GM12873 (cell line): Measurements from ENCODE around the gene HBEGF.

Experiments used
- TF ChIP-seq, protein P1 (sequence below): IDR thresholded peaks from 2 replicates; pipeline ENCODE4 v1.5.1; 2012; ENCODE audit warnings: low read depth, mild to moderate bottlenecking, moderate library complexity, low read length, control low read depth; ENCODE audit not compliant: insufficient read depth; ENCODE audit errors: missing control alignments

The HBEGF gene

DNA sequence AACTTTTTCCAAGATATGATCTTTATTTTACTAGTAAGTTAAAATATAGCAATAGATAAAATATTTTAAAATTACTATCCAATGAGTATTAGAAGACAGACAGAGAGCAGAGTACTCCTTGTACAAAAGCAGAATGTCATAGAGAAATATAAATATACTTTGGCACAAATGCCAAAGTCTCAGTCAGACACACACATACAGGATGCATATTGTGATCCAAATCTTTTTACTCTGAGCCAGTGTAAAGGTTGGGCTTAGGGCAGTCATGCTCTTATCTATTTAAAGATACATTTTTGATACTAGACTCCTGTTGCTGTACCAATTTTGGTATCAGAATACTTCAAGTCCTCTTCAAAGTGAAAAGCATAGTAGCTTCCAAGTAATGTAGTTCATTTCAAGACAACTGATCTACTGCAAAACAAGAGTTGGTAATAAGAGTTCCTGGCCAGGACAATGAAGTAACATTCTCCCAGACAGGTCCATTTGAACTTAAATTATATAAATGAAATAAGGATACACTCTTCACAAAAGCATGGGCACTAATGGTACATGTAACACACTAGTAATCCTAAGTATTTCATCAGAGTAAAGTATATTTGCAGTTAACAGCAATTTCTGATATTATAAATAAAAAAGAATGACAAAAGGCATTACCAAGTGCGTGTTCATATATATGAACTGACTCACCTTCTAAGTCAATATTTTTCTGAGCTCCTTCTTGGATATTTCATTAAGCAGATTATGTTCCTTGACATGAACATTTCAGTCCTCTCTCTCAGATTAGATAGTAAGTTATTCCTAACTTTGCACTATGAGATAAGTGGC lies 54.0 kb downstream of the HBEGF start:
- TF ChIP-seq, protein P1, sequence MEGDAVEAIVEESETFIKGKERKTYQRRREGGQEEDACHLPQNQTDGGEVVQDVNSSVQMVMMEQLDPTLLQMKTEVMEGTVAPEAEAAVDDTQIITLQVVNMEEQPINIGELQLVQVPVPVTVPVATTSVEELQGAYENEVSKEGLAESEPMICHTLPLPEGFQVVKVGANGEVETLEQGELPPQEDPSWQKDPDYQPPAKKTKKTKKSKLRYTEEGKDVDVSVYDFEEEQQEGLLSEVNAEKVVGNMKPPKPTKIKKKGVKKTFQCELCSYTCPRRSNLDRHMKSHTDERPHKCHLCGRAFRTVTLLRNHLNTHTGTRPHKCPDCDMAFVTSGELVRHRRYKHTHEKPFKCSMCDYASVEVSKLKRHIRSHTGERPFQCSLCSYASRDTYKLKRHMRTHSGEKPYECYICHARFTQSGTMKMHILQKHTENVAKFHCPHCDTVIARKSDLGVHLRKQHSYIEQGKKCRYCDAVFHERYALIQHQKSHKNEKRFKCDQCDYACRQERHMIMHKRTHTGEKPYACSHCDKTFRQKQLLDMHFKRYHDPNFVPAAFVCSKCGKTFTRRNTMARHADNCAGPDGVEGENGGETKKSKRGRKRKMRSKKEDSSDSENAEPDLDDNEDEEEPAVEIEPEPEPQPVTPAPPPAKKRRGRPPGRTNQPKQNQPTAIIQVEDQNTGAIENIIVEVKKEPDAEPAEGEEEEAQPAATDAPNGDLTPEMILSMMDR: no peak

DNA sequence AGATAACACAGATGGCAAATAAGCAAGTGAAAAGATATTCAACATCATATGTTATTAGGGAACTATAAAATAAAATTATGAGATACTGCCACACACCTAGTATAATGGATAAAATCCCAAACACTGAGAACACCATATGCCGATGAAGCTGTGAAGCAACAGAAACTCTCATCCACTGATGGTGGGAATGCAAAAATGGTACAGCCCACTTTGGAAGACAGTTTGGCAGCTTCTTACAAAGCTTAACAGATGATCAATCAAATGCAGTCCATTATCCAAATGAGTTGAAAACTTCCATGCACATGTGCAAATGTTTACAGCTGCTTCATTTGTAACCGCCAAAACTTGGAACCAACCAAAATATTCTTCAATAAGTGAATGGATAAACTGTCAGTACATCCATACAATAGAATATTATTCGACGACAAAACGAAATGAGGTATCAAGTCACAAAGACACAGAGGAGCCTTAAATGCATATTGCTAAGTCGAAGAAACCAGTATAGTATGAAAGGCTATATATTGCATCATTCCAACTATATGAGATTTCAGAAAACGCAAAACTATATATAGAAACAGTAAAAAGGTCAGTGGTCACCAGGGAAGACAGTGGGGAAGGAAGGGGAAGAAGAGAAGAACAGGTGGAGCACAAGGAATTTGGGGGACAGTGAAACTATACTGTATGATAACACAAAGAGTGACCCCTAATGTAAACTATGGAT lies 58.4 kb downstream of the HBEGF start:
- TF ChIP-seq, protein P1: no peak

DNA sequence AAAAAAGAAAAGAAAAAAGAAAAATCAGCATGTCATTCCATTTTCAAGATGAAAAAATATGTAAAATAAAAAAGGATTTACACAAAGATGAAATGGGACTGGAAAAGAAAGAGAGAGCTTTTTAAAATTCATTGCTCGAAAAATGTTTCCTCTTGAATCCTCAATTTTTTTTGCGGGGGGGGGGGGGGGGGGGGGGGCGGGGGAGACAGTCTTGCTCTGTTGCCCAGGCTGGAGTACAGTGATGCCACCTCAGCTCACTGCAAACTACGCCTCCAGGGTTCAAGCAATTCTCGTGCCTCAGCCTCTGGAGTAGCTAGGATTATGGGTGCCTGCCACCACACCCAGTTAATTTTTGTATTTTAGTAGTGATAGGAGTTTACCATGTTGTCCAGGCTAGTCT lies 60.0 kb downstream of the HBEGF start:
- TF ChIP-seq, protein P1: no peak

DNA sequence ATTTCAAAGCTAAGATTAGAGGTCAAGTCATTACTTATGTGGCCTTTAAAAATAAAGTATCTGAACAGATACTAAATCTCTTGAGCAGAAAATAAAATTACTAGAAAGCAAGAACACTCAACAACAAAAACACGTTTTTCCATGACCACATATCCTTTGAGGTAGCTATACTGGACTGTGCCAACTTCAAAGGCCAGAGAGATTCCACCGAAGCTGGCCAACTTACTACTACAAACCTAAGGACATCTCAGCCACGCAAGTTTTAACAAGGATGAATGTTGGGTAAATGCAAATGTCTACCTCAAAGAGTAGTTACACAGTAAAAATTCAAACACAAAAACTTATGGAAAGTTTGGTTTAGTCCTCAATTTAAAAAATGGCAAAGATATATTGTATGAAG lies 62.4 kb downstream of the HBEGF start:
- TF ChIP-seq, protein P1: no peak
